HepG2 (cell line): ENCODE measurements around the gene CNNM3. TPM values are rescaled to one million over a fixed set of nuclear protein-coding genes. Genes with fewer than 3 reads are reported as not detected.

Source experiments
- BHLHE40 ChIP-seq: IDR thresholded peaks from 2 replicates; pipeline ENCODE4 v1.6.1; 2011; ENCODE audit warnings: low read length, improper control_type of control experiment
- FIP1L1 ChIP-seq: fragments of 200-400 bp; formaldehyde crosslinking; IDR thresholded peaks from 2 replicates; pipeline ENCODE4 v1.6.1; 2018; ENCODE audit warnings: low read depth, mild to moderate bottlenecking, low read length, moderate library complexity, borderline replicate concordance; ENCODE audit not compliant: insufficient read depth
- FOXK1 ChIP-seq: sonication (generic); formaldehyde crosslinking; IDR thresholded peaks from 2 replicates; pipeline ENCODE4 v1.4.0; 2020; ENCODE audit warnings: low read depth, missing genetic modification reagents, borderline replicate concordance
- HDAC1 ChIP-seq: sonication (generic); formaldehyde crosslinking; IDR thresholded peaks from 2 replicates; pipeline ENCODE4 v1.5.1; 2020; ENCODE audit warnings: mild to moderate bottlenecking, missing genetic modification reagents
- JDP2 ChIP-seq: sonication (generic); formaldehyde crosslinking; IDR thresholded peaks from 2 replicates; pipeline ENCODE4 v1.8.1; 2022; ENCODE audit warnings: missing genetic modification reagents, borderline replicate concordance
- MIER2 ChIP-seq: IDR thresholded peaks from 2 replicates; pipeline ENCODE4 v1.6.1; 2016; ENCODE audit warnings: missing biosample characterization, missing genetic modification reagents
- SPEN ChIP-seq: sonication (generic); formaldehyde crosslinking; IDR thresholded peaks from 2 replicates; pipeline ENCODE4 v1.5.1; 2020; ENCODE audit warnings: low read depth, mild to moderate bottlenecking, missing genetic modification reagents
- ZBTB3 ChIP-seq: sonication (generic); formaldehyde crosslinking; IDR thresholded peaks from 2 replicates; pipeline ENCODE4 v1.4.0; 2020; ENCODE audit warnings: low read depth, mild to moderate bottlenecking, moderate library complexity, missing genetic modification reagents, borderline replicate concordance
- ZNF337 ChIP-seq: sonication (generic); formaldehyde crosslinking; IDR thresholded peaks from 2 replicates; pipeline ENCODE4 v1.5.1; 2020; ENCODE audit warnings: missing genetic modification reagents, low read depth, mild to moderate bottlenecking, borderline replicate concordance
- ZNF577 ChIP-seq: sonication (generic); formaldehyde crosslinking; IDR thresholded peaks from 2 replicates; pipeline ENCODE4 v1.4.0; 2020; ENCODE audit warnings: mild to moderate bottlenecking, low read depth, missing genetic modification reagents, borderline replicate concordance
- polyA plus RNA-seq, 8 experiments: library from polyadenylated mRNA; depleted of rRNA in 3 of 8; stranded (reverse) in 7 of 8; unstranded in 1 of 8; fragments of >200 nt; fragmentation: Illumina TruSeq in 4 of 8; extraction: Trizol in 4 of 8; gene quantifications; 2 replicates each; pipeline versions ENCODE4 v1.2.1 to v1.2.3, GENCODE V29; 2011 to 2016; ENCODE audit warnings: low read depth in 4 of 8, missing spikeins in 1 of 8, mixed read lengths in 1 of 8; ENCODE audit not compliant: insufficient read depth in 1 of 8
- total RNA-seq, 5 experiments: library from RNA; depleted of rRNA; stranded (reverse); fragments of >200 nt; fragmentation: Illumina TruSeq; extraction: Trizol; gene quantifications; 2 replicates each; pipeline ENCODE4 v1.2.3, GENCODE V29; 2016; ENCODE audit warnings: low read depth in 1 of 5
- TF ChIP-seq, protein P1 (sequence below): sonication (generic); formaldehyde crosslinking; IDR thresholded peaks from 2 replicates; pipeline ENCODE4 v1.4.0; 2020; ENCODE audit warnings: missing genetic modification reagents
- TF ChIP-seq, protein P2 (sequence below): fragments of 450-650 bp; IDR thresholded peaks from 2 replicates; pipeline ENCODE4 v1.6.1; 2017
- TF ChIP-seq, protein P3 (sequence below): sonication (generic); formaldehyde crosslinking; IDR thresholded peaks from 2 replicates; pipeline ENCODE4 v1.4.0; 2020; ENCODE audit warnings: missing genetic modification reagents, low read depth, mild to moderate bottlenecking, borderline replicate concordance
- TF ChIP-seq, protein P4 (sequence below): sonication (generic); formaldehyde crosslinking; IDR thresholded peaks from 2 replicates; pipeline ENCODE4 v1.4.0; 2020; ENCODE audit warnings: missing genetic modification reagents
- TF ChIP-seq, protein P5 (sequence below): sonication (generic); formaldehyde crosslinking; IDR thresholded peaks from 2 replicates; pipeline ENCODE4 v1.9.0; 2021; ENCODE audit warnings: mild to moderate bottlenecking, missing genetic modification reagents

The CNNM3 gene
- total and polyA plus RNA-seq, 2 of the 13 experiments (the other 11 are each of a cell fraction or from before 2014, with no cell fraction given): 21.2 to 27.9 TPM

DNA sequence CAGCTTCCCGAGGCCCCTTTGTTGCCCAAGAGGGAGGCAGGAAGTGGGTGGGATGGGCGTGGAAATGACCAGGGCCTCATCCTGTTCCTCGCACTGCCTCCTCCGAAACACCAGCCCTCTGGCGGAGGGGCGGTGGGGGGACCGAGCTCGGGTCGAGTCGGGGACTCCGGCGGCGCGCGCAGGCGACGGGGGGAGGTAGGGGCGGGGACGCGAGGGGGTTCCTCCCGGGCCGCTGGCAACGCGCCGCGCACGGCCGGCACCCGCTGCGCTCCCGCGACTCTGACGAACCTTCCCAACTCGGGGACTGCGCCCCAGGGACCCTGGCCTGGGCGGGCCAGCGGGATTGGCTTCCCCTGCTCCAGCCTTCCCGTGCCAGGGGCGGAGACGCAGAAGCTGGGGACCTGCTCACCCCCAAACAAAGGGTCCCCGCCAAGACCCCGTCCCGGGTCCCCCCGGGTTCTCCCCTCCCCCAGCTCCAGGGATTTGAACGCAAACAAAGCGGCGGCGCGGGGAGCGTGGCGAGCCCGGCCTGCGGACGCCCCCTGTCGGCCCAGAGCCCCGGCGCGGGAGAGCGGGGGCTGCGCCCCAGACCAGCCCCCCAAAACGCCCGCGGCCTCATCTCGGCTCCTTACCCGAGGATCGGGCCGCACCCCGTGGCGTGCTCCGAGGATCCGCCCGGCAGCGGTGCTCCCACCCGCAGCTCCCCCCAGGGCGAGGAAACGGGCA, 52.6 kb downstream of the CNNM3 start (continued):
- TF ChIP-seq, protein P1, sequence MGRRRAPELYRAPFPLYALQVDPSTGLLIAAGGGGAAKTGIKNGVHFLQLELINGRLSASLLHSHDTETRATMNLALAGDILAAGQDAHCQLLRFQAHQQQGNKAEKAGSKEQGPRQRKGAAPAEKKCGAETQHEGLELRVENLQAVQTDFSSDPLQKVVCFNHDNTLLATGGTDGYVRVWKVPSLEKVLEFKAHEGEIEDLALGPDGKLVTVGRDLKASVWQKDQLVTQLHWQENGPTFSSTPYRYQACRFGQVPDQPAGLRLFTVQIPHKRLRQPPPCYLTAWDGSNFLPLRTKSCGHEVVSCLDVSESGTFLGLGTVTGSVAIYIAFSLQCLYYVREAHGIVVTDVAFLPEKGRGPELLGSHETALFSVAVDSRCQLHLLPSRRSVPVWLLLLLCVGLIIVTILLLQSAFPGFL: no peak
- no peak for TF ChIP-seq MIER2 (CRISPR knock-in tag)
- TF ChIP-seq BHLHE40: no peak
- TF ChIP-seq, protein P2, sequence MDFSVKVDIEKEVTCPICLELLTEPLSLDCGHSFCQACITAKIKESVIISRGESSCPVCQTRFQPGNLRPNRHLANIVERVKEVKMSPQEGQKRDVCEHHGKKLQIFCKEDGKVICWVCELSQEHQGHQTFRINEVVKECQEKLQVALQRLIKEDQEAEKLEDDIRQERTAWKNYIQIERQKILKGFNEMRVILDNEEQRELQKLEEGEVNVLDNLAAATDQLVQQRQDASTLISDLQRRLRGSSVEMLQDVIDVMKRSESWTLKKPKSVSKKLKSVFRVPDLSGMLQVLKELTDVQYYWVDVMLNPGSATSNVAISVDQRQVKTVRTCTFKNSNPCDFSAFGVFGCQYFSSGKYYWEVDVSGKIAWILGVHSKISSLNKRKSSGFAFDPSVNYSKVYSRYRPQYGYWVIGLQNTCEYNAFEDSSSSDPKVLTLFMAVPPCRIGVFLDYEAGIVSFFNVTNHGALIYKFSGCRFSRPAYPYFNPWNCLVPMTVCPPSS: no peak
- TF ChIP-seq FOXK1: peak; percentile 23; the same call in 1 of the 2 replicates
- TF ChIP-seq ZNF337 (CRISPR knock-in tag): no peak
- TF ChIP-seq SPEN (CRISPR knock-in tag): peak; percentile 51; the same call in 1 of the 2 replicates
- TF ChIP-seq, protein P3, sequence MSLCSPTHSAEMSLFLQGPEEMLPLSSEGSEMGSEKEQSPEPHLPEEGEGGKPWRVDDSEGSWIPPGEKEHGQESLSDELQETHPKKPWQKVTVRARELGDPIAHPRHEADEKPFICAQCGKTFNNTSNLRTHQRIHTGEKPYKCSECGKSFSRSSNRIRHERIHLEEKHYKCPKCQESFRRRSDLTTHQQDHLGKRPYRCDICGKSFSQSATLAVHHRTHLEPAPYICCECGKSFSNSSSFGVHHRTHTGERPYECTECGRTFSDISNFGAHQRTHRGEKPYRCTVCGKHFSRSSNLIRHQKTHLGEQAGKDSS (CRISPR knock-in tag): peak; percentile 89
- 0 out of 2 replicates have a peak, but pooled peaks have one; percentile 37 for TF ChIP-seq FIP1L1
- TF ChIP-seq ZNF577 (CRISPR knock-in tag): no peak
- TF ChIP-seq HDAC1 (CRISPR knock-in tag): peak; percentile 83
- TF ChIP-seq, protein P4, sequence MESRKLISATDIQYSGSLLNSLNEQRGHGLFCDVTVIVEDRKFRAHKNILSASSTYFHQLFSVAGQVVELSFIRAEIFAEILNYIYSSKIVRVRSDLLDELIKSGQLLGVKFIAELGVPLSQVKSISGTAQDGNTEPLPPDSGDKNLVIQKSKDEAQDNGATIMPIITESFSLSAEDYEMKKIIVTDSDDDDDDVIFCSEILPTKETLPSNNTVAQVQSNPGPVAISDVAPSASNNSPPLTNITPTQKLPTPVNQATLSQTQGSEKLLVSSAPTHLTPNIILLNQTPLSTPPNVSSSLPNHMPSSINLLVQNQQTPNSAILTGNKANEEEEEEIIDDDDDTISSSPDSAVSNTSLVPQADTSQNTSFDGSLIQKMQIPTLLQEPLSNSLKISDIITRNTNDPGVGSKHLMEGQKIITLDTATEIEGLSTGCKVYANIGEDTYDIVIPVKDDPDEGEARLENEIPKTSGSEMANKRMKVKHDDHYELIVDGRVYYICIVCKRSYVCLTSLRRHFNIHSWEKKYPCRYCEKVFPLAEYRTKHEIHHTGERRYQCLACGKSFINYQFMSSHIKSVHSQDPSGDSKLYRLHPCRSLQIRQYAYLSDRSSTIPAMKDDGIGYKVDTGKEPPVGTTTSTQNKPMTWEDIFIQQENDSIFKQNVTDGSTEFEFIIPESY: peak; percentile 5; the same call in 1 of the 2 replicates
- no peak for TF ChIP-seq JDP2 (CRISPR knock-in tag)
- 0 out of 2 replicates have a peak, but pooled peaks have one; percentile 66 for TF ChIP-seq ZBTB3
- TF ChIP-seq, protein P5, sequence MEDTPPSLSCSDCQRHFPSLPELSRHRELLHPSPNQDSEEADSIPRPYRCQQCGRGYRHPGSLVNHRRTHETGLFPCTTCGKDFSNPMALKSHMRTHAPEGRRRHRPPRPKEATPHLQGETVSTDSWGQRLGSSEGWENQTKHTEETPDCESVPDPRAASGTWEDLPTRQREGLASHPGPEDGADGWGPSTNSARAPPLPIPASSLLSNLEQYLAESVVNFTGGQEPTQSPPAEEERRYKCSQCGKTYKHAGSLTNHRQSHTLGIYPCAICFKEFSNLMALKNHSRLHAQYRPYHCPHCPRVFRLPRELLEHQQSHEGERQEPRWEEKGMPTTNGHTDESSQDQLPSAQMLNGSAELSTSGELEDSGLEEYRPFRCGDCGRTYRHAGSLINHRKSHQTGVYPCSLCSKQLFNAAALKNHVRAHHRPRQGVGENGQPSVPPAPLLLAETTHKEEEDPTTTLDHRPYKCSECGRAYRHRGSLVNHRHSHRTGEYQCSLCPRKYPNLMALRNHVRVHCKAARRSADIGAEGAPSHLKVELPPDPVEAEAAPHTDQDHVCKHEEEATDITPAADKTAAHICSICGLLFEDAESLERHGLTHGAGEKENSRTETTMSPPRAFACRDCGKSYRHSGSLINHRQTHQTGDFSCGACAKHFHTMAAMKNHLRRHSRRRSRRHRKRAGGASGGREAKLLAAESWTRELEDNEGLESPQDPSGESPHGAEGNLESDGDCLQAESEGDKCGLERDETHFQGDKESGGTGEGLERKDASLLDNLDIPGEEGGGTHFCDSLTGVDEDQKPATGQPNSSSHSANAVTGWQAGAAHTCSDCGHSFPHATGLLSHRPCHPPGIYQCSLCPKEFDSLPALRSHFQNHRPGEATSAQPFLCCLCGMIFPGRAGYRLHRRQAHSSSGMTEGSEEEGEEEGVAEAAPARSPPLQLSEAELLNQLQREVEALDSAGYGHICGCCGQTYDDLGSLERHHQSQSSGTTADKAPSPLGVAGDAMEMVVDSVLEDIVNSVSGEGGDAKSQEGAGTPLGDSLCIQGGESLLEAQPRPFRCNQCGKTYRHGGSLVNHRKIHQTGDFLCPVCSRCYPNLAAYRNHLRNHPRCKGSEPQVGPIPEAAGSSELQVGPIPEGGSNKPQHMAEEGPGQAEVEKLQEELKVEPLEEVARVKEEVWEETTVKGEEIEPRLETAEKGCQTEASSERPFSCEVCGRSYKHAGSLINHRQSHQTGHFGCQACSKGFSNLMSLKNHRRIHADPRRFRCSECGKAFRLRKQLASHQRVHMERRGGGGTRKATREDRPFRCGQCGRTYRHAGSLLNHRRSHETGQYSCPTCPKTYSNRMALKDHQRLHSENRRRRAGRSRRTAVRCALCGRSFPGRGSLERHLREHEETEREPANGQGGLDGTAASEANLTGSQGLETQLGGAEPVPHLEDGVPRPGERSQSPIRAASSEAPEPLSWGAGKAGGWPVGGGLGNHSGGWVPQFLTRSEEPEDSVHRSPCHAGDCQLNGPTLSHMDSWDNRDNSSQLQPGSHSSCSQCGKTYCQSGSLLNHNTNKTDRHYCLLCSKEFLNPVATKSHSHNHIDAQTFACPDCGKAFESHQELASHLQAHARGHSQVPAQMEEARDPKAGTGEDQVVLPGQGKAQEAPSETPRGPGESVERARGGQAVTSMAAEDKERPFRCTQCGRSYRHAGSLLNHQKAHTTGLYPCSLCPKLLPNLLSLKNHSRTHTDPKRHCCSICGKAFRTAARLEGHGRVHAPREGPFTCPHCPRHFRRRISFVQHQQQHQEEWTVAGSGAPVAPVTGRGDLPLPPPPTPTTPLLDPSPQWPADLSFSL (CRISPR knock-in tag): no peak
